NOMO-1 treated with dmso at 0.1 percent for 144 hours (cell line): ENCODE measurements around the gene HNF4A.
A peak's percentile ranks its signal among the peaks of the same experiment; 100 is the strongest.

Experiments
- DNase-seq: peaks from one replicate; lab custom pipeline; 2025; ENCODE audit not compliant: unreplicated experiment; lab: John Stamatoyannopoulos, UW

HNF4A gene

GRCh38 chr20:44439318-44439717 is 83.8 kb downstream of the HNF4A start:
- no peak for DNase-seq

- DNase-seq = peak; percentile 90
These were observed 87.0 kb downstream of the HNF4A start for GRCh38 chr20:44442298-44443070.

- DNase-seq = no peak
These were observed 90.5 kb downstream of the HNF4A start for GRCh38 chr20:44445742-44446710.

GRCh38 chr20:44447827-44448419 is 92.4 kb downstream of the HNF4A start:
- DNase-seq = no peak

GRCh38 chr20:44448753-44449546 is 93.5 kb downstream of the HNF4A start:
- peak; percentile 29 for DNase-seq

GRCh38 chr20:44449864-44450263 is 94.4 kb downstream of the HNF4A start:
- no peak for DNase-seq

- DNase-seq = no peak
These were observed 94.9 kb downstream of the HNF4A start for GRCh38 chr20:44450281-44450889.

DNA sequence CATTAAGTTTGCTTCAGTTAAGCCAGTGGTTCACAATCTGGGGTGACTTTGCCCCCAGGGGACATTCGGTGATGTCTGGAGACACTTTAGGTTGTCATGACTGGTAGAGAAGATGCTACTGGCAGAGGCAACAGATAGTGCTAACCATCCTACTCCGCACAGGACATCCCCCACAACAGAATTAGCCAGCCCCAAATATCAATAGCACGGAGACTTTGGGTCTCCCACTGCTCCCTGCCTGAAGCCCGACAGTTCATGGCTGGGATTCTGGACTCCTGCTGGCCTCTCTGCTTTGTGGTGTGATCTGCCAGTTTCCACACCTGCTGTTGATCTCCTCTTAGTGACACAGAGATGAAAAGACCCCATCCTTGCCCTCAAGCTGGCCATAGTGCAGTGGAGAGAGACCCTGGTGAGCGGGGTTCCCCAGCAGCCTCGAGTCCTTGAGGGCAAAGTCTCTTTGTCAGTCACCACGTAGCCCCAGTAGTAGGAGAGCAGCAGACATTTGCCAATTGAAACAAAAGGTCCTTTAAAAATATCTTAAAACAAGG is 95.5 kb downstream of the HNF4A start:
- DNase-seq = no peak

DNA sequence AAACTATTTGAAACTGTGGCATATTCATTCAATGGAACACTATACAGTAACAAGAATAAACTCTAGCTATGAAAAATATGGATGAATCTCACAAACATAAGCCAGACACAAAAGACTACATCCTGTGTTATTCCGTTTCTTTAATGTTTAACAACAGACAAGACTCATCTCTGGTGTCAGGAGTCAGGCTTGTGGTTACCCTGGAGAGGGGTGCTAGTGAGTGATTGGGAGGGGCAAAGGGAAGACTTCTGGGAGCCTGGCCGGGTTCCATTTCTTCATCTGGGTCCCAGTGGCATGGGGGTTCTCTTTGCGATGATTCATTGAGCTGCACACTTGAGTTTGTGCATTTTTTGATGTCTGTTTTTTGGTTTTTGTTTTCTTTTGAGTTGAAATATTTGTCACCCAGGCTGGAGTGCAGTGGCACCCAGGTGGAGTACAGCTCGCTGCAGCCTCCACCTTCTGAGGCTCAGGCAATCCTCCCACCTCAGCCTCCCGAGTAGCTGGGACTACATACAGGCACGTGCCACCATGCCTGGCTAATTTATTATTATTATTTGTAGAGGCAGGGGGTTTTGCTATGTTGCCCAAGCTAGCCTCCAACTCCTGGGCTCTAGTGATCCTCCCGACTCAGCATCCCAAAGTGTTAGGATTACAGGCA is 98.9 kb downstream of the HNF4A start:
- no peak for DNase-seq

DNA sequence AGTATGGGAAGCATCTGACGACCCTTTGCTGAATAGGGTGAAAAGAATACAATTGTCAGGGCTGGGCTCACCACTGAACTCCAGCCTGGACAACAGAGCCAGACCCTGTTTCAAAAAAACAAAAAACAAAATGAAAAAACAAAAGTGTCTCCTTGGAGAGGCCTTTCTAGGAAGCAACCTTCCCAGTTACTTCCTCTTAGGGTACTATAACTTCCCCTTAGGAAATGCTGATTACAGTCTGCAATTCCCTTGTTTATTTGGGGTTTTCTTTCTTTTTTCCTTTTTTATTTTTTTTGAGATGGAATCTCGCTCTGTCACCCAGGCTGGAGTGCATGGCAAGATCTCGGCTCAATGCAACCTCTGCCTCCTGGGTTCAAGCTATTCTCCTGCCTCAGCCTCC is 99.6 kb downstream of the HNF4A start:
- DNase-seq = peak; percentile 3

DNA sequence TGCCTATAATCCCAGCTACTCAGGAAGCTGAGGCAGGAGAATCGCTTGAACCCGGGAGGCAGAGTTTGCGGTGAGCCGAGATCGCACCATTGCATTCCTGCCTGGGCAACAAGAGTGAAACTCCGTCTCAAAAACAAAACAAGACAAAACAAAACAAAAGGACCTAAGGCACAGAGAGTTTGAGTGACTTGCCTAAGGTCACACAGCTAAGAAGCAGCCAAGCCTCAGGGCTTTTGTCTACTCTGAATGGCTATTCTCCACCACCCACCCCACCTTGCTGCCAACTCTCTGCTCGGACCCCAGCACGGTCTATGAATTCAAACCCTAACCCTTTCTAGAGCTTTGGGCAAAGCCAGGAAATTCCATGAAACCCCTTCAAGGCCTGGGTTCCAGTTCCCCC is 101.1 kb downstream of the HNF4A start:
- no peak for DNase-seq

DNA sequence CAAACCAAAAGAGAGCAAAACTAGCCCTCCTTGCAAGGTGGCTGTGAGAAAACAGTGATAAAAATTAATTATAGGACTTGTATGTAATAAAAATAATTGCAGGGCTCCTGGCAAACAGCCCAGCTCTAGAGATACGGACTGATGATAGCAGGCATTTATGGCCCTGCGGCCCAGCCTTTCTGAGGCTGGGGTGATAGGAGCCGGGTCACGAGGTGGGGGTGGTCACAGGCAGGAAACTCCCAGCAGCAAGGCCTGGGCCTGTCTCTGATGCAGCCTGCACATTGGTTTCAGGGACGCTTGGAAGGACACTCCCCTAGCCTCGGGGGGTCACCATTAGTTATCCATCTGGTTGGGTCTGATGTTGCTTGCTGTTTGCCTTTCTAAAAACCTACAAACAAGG is 101.5 kb downstream of the HNF4A start:
- DNase-seq = no peak

DNA sequence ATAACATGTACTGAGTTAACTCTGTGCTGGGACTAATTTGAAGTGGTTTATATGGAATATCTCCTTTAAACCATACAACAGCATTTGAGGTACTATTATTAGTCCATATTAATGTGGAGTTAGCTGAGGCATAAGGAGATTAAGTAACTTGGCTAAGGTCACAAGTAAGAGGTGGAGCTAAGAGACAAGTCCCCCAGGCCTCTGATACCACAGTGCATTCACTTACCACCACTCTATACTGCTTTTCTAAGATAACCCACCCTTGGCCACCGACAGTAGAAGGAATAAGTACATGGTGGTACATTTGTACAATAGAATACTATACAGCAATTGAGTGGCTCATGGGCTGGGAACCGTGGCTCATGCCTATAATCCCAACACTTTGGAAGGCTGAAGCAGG is 103.8 kb downstream of the HNF4A start:
- DNase-seq = no peak

DNA sequence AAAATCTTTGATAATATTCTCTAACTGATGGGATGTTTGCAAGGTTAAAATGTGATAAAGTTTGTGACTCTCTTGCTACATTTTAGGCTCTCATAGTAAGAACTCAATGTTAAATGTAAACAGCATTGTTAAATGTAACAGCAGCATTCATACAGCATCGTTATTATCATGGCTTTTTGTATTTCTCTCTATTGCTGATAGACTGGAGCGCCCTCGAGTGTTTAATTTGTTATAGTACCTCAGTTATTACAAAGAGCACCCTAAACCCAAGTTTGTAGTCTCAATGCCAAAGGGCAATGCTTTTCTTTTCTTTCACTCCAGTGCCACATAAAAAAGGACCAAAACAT is 105.3 kb downstream of the HNF4A start:
- peak; percentile 18 for DNase-seq

DNA sequence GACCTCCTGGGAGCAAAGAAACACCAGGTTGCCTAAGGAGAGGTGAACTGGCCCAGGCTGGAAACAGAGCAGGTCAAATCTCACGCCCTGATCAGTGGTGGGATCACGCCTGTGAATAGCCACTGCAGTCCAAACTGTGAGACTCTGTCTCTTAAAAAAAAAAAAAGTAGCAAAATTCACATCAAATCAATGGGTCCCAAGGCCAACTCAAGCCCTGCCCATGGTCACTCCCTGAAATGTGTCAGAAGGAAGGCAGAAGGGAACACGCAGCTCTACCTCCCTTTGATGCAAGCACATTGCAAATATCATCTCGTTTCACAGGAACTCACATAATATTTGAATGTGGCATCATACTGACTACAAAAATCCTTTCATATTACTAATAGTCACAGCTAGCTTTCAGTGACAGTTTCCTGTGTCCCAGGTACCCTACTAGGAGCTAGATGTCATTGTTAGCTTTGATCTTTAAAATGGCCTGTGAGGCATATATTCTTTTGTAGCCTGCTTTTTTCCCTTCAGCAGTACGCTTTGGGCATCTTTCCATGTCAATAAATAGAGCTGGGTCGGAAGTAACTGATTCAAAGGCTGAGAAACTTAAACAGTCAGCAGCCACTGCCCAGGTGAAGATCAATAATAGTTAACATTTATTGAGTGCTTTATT is 105.8 kb downstream of the HNF4A start:
- DNase-seq = no peak

DNA sequence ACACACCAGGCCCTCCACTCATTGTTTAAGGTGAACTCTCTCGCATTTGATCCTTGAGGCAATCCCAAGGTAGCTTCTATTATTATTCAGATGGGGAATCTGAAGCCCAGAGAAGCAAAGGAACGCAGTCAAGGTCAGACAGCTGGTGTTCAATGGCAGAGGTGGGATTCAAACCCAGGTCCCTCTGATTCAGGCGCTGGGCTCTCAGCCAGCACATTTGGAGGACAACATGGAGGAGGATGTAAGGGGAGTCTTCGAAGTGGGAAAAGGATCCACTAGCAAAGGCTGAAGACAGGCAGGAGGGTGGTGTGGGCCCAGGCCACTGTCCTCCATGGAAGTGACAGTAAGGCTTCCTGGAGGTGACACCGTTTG is 106.3 kb downstream of the HNF4A start:
- no peak for DNase-seq

DNA sequence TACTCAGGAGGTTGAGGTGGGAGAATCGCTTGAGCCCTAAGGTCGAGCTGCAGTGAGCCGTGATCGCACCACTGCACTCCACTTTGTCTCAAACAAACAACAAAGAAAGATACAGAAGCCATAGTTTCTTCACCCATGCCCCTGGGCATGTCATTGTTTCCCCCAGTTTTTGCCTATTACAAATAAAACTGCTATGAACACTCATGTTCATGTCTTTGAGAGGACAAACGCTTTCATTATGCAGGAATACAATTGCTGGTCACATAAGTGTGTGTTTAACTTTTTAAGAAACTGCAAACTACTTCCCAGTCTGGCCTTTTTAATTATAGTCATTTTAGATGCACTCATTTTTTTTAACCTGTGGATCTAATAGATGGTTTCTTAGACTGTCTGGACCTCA is 108.0 kb downstream of the HNF4A start:
- DNase-seq = no peak

DNA sequence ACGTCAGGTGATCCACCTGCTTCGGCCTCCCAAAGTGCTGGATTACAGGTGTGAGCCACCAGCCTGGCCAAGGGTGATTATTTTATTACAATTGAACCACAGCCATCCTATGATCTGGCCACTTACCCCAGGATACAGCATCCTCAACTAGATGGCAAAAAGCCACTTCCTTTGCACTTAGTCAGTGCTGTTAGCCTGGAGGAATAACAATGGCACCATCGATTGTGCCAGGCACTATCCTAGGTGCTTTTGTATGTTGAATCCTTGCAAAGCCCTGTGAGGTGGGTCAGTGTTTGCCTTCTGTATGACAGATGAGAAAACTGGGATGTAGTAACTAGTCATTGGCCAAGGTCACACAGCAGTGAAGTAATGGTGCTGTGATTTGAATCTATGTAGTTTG is 109.0 kb downstream of the HNF4A start:
- no peak for DNase-seq

DNA sequence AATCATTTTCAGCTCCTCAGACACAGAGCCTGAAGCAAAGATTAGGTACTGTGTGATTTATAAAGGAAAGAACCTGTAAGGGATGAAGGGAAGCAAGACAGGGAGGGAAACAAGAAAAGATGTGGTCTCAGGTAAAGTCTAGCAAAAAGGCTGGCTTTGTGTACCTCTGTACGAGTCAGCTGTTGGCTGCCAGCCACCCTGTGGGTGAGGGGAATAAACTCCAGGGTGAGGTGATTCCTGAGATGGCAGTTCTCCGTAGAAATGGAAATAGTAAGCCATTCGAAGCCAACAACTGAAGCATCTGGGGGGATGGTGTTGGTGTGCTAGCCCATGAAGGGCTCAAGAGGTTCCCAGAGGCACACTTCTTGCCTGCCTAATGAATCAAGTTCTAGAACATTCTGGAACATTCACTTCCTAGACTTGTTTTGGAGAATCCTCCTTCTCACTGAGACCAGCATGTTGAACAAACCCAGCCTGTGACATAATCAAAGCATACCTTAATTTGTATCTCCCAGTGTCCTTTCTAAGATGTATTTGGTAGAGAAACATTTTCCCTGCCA is 109.6 kb downstream of the HNF4A start:
- DNase-seq = no peak
